ENCODE data around the gene PPME1.

The PPME1 gene

GRCh38 chr11:74162681-74163467, 8.2 kb upstream of the PPME1 start:
- DNase-seq: no peak

- no peak for DNase-seq
Observed at GRCh38 chr11:74168838-74169237, 2.3 kb upstream of the PPME1 start.

GRCh38 chr11:74169738-74170458, 1.2 kb upstream of the PPME1 start:
- DNase-seq: no peak

GRCh38 chr11:74171630-74171968, 510 bp downstream of the PPME1 start:
- DNase-seq: no peak

GRCh38 chr11:74171997-74172396, 908 bp downstream of the PPME1 start:
- DNase-seq: peak; percentile 6

GRCh38 chr11:74175920-74176319, 4.8 kb downstream of the PPME1 start:
- no peak for DNase-seq

GRCh38 chr11:74179234-74180052, 8.4 kb downstream of the PPME1 start:
- DNase-seq: peak; percentile 5

GRCh38 chr11:74182635-74183034, 11.5 kb downstream of the PPME1 start:
- DNase-seq: peak; percentile 6

DNA sequence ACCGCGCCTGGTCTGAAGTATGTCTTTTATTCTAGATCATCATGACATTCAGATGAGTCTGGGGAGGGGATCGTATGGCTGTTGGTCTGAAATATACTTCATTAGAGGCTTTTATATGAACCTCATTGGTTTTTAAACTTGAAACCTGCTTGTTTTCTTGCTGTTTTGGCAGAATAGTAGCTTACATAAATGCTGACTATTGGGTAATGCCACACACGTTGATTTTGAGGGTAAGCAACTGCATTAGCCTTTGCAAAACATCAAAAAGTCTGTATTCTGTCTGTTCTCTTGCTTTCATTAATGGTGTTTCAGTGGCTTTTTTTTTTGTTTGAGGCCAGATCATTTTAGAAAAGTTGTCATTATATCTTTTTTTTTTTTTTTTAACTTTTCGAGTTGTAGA, 14.2 kb downstream of the PPME1 start:
- DNase-seq: no peak

DNA sequence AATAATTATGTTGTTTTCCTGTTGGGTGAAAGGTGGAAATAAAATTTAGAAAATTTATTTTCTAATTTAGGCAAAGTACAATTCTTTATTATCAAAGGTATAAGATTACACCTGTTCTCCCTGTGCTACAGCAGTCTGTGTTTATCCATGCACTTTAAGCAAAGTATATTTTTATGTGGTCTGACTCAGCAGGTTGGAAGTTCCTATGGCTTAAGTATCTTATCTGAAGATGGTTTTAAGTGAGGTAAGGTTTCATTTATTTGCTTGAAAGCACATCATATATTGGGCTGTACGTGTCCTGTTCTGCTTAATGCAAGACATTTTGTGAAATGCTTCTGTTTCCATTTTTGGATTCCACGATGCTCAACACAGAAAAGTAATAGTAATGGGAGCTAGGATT, 14.6 kb downstream of the PPME1 start:
- DNase-seq: no peak

GRCh38 chr11:74195828-74196227, 24.7 kb downstream of the PPME1 start:
- DNase-seq: peak; percentile 15

DNA sequence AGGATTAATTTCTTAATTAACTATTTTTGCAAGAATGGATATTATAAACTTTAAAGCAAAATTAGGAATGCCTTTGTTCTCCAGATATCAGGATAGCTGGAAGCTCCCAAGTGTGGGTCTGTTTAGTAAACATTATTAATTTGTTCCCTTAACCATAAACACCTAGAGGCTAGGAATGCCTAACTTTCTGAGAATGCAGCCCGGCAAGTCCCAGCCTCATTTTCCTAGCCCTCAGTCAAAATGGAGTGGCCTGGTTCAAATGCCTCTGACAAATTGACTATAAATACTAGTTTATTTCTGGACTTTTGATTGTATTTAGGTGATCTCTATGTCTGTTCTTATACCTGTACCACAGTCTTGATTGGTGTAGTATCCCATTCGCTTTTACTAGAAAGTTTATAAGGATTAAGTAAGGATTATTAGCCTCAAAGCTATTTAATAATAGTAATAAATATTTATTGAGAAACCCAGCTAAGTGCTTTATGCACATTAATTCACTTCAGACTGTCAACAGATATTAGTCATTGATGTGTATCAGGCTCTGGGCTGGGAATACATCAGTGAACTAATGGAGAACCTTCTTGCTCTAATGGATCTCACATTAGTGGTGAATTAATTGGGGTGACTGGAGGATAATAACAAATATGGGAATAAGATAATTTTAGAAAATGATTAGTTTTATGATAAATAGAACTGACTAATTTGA, 25.8 kb downstream of the PPME1 start:
- no peak for DNase-seq

GRCh38 chr11:74203966-74204365, 32.9 kb downstream of the PPME1 start:
- no peak for DNase-seq

GRCh38 chr11:74204701-74205100, 33.6 kb downstream of the PPME1 start:
- DNase-seq: no peak

DNA sequence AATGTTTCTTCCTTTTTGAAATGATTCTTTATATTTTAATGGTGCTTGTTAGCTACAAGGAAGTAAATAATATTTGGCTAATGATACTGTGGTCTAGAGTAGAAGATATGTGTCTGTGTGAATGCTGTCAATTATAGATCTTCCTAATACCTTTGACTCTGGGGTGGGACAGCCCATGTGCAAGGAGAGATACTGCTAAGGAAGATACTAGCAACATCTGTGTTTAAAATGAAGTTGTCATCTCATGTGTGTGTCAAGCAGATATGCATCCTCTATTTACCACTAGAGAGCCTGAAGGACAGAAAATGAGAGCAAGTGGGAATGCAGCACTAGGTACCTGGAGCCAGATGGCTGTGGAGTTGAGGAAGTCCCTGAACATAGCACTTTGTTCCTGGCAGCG, 34.1 kb downstream of the PPME1 start:
- DNase-seq: no peak

GRCh38 chr11:74206746-74207145, 35.7 kb downstream of the PPME1 start:
- DNase-seq: no peak

- no peak for DNase-seq
Observed at GRCh38 chr11:74208507-74208906, 37.4 kb downstream of the PPME1 start.

- peak; percentile 1 for DNase-seq
Observed at GRCh38 chr11:74212533-74212932, 41.4 kb downstream of the PPME1 start.

GRCh38 chr11:74220376-74220775, 49.3 kb downstream of the PPME1 start:
- DNase-seq: no peak

- DNase-seq: no peak
Observed at GRCh38 chr11:74221816-74222215, 50.7 kb downstream of the PPME1 start.

GRCh38 chr11:74225565-74225964, 54.5 kb downstream of the PPME1 start:
- DNase-seq: no peak

- DNase-seq: no peak
Observed at GRCh38 chr11:74226907-74227306, 55.8 kb downstream of the PPME1 start.

DNA sequence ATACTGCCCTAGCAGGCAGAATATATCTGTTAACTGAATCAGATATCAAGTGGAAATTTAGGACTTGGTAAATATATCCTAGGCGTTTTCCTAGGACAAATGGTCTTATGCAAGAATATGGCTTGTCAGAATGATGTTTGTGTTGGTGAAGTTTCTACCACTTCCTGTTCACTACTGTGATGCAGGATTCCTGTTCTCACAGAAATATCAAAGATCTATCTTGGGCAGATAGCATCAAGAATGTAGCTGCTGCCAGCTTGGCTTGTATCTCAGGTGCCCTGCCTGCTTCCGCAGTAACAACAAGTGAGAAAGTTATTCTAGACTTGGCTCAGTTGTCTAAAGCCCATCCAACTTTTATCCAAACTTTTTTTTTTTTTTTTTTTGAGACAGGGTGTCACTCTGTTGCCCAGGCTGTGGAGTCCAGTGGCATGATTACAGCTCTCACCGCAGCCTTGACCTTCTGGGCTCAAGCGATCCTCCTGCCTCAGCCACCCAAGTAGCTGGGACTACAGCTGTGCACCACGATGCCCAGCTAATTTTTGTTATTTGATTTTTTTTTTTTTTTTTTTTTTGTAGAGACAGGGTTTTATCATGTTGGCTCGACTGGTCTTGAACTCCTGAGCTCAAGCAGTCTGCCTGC, 61.3 kb downstream of the PPME1 start:
- no peak for DNase-seq
